AG10803 (cell line): ENCODE data around the gene TP53.
A peak's percentile ranks its signal among the peaks of the same experiment; 100 is the strongest.

Experiments
- DNase-seq: peaks from one replicate; pipeline ENCODE4 v3.0.0; 2010; ENCODE audit warnings: low read depth
- H3K4me3 ChIP-seq: 2 replicates; pipeline ENCODE4 v1.5.1; 2011; ENCODE audit warnings: mild to moderate bottlenecking, low read length, control low read depth
- TF ChIP-seq, protein P1 (sequence below): conservative IDR thresholded peaks from 2 replicates; pipeline ENCODE4 v1.5.1; 2011; ENCODE audit warnings: mild to moderate bottlenecking, low read length, control low read depth, inconsistent platforms

TP53 gene

DNA sequence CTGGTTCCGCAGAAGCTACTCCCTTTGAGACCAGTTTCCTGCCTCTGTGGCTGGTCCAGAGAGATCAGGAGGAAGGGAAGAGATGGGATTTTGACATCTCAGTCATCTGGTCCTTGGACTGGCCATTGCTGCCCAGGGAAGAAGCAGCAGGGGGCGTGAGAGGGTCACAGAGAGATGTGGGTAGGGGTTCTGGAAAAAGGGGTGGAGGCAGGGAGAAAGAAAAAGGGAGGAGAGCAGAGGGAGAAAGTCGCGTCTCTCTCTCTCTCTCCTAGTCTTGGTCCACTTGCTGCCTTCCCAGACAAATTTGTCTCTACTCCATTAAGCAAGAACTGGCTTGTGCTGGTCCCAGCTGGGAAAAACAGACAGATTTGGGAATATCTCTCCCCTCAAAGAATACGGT lies 52.9 kb downstream of the TP53 start:
- DNase-seq: no peak
- no peak overlapping the region for H3K4me3 ChIP-seq
- TF ChIP-seq, protein P1, sequence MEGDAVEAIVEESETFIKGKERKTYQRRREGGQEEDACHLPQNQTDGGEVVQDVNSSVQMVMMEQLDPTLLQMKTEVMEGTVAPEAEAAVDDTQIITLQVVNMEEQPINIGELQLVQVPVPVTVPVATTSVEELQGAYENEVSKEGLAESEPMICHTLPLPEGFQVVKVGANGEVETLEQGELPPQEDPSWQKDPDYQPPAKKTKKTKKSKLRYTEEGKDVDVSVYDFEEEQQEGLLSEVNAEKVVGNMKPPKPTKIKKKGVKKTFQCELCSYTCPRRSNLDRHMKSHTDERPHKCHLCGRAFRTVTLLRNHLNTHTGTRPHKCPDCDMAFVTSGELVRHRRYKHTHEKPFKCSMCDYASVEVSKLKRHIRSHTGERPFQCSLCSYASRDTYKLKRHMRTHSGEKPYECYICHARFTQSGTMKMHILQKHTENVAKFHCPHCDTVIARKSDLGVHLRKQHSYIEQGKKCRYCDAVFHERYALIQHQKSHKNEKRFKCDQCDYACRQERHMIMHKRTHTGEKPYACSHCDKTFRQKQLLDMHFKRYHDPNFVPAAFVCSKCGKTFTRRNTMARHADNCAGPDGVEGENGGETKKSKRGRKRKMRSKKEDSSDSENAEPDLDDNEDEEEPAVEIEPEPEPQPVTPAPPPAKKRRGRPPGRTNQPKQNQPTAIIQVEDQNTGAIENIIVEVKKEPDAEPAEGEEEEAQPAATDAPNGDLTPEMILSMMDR: peak; percentile 54

DNA sequence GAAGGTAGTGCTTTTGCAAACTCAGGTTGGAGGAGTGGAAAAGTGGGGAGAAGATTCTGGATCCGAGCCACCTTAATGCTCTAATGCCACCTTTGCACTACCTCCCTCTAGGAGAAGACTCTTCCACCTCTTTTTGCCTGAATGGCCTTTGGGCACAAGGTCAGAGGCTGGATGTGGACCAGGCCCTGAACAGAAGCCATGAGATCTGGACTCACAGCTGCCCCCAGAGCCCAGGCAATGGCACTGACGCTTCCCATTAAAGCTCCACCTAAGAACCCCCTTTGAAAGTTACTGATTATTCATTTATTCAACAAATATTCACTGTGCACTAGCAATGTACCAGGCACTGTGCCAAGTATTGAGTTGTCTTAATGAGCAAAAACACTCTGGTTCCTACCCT lies 54.2 kb downstream of the TP53 start:
- TF ChIP-seq, protein P1: no peak
- DNase-seq: no peak
- H3K4me3 ChIP-seq: no peak overlapping the region

DNA sequence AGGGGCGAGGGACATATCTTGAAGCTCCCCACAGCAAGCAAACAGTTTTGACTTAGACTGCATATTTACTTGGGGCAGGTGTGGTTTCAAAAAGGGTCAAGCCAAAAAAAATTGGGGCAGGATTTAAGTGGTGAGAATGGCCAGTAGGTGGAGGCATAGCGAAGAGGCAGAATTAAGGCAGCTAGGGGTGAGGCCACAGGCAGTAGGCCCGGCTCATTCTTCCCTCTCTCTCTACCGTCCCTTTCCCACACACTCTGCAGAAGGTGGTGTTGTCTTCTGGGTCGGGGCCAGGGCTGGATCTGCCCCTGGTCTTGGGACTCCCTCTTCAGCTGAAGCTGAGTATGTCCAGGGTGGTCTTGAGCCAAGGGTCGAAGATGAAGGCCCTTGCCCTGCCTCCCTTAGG lies 54.8 kb downstream of the TP53 start:
- no peak overlapping the region for H3K4me3 ChIP-seq
- peak; percentile 61 for DNase-seq
- TF ChIP-seq, protein P1: peak; percentile 73

DNA sequence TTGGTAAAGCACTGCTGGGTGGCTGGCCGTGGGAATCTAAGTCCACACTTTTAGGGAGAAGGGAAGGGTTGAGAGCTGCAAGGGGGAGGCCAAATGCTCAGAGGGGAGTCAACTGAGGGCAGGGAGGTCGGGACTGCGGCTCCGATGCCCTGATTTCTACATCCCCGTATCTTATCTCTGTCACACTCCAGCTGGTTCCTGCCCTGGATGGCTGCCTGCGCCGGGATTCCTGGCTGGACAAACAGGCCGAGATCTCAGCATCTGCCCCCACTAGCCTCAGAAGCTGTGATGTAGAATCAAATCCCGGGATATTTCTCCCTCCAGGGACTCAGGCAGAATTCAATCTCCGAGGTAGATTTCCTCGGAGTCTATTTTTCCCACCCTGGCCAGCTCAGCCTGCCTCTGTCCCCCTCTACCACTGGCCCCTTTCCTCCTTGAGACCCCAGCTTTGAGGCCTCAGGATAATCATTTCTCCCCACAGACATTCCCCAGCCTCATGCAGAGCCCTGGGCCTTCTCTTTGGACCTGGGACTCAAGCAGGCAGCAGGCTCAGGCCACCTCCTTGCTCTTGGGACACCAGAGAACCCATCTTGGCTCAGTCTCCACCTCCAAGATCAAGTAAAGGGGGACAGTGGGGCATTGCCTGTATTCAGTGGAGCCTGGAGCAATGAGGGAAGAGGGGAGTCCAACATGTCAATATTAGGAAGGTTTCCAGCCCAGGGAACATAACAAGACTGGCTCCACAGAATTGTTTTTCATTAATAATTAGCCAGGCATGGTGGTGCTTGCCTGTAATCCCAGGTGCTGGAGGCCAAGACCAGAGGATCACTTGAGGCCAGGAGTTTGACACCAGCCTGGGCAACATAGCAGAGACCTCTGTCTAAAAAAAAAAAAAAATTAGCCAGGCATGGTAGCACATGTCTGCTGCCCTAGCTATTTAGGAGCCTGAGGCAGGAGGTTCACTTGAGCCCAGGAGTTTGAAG lies 55.6 kb downstream of the TP53 start:
- no peak for DNase-seq
- TF ChIP-seq, protein P1: no peak
- H3K4me3 ChIP-seq: no peak overlapping the region

DNA sequence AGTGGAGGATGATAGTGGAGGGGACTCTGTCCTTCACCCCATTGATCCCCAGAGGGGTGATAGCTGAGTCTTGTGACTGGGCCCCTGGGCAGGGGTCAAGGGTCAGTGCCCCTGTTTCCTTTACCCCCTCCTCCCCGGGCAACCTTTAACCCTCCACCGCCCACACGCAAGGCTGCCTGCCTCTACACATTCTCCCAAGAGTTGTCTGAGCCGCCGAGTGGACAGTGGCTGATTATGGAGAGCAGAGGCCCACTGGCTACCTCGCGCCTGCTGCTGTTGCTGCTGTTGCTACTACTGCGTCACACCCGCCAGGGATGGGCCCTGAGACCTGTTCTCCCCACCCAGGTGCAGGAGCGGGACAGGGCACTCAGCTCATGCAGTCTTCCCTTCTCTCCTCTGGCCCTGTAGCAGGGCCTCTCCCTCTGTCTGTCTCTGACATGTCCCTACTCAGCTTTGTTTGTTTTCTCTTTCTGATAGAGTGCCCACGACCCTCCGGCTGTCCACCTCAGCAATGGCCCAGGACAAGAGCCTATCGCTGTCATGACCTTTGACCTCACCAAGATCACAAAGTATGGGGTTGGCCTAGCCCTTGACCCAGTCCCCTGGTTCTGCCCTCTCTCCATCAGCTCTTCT lies 57.2 kb downstream of the TP53 start, which contains the start of gene SHBG:
TSS of gene SHBG (plus strand) at position 197 of the 633 bp plus-strand sequence. CDS start at position 235, 38 bp downstream.
- H3K4me3 ChIP-seq: no peak within 1 kb of the TSS
- TF ChIP-seq, protein P1: no peak
- DNase-seq: no peak

DNA sequence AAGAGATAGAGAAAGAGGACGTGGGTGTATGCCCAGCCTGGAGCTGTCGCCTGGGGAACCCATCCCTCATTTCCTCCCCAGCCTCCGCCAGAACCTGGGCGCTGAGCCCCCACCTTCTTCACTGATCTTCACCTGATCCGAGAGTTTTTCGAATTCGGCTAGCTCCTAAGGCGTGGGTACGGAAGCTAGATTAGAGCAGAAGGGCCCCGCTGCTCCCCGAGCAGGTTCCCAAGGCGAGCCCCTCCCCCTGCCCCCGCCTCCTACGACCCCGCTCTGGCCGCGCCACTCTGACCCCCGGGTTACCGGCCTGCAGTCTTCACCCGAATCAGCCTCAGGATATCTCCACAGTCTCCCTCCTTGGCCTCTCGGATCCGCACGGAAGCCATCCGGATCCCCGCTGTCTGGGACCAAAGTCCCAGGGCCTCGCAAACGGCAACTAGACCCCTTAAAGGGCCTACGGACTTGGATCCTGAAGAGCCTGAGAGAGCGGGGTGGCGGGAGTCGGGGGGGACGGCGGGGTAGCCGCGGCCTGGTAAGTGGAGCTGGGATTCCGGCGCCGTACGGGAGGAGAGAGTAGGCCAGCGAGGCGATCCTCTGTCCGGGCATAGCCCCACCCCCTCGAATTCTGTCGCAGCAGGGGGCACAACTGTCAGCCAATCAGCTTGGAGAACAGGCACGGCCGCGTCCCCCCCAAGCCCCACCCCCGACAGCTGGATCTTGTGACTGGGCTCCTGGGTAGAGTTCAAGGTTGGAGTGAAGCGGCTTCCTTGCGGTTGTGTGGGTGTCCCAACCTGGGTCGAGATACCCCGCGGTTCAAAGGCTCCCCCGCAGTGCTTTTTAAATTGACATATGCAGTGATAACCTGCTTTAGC lies 59.8 kb downstream of the TP53 start, which contains the start of gene SAT2:
TSS of gene SAT2 (minus strand) at position 572 of the 872 bp plus-strand sequence. CDS start at position 386, 186 bp downstream.
- peak; percentile 93 for DNase-seq
- peak within 1 kb of the TSS; percentile 83 for H3K4me3 ChIP-seq
- TF ChIP-seq, protein P1: no peak
